Measurements from ENCODE around the gene SPNS2. TPM values are rescaled to one million over a fixed set of nuclear protein-coding genes. Genes with fewer than 3 reads are reported as not detected.

SPNS2 gene
- total RNA-seq, 4 donors from 2014 or later: 10.4 to 17.4 (median 16.4) TPM

- Histone ChIP-seq H3K27ac (no peak overlapping the region), H3K4me3 (no peak overlapping the region), H3K9me3 (no peaks in the 10 kb centered on the region), H3K36me3 (no peaks in the 10 kb centered on the region), H3K27me3 (no peaks in the 10 kb centered on the region), H3K4me1 (no peaks in the 10 kb centered on the region)
- no peak for TF ChIP-seq CTCF (IDR thresholded peaks at IDR 0.05)
- no peak for TF ChIP-seq POLR2A (IDR thresholded peaks at IDR 0.05)
- TF ChIP-seq EP300 (IDR thresholded peaks at IDR 0.05): no peak
- WGBS, 2 donors (ENCODE audit: low coverage in 1 of 2): 83 to 91% methylated on average over 4 to 8 of the region's 9 CpGs
- no peak for ATAC-seq
Measured at GRCh38 chr17:4490109-4490591, 8.5 kb upstream of the SPNS2 start.

DNA sequence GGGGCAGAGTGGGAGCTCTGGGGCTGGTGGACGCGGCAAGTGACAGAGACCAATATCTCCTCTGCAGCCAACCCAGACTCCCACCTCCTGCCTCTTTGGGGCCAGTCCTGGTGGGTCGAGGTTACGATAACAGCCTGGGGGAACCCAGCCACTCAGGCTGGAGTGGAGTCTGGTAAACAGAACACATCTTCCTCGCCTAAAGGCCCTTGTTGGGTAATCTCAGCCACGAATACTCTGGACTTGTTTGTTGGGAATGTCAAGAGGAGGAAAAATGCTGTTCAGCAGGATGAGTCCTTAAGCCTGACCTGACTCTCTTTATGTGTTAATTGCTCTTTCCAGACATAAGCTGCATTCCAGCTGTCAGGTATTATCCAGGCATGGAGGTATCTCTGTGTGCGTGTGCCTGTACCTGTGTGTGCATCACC lies 8.0 kb upstream of the SPNS2 start:
- Histone ChIP-seq H3K27ac (no peak overlapping the region), H3K4me3 (no peak overlapping the region), H3K27me3 (no peaks in the 10 kb centered on the region), H3K36me3 (no peaks in the 10 kb centered on the region), H3K4me1 (no peaks in the 10 kb centered on the region), H3K9me3 (no peaks in the 10 kb centered on the region)
- TF ChIP-seq CTCF (IDR thresholded peaks at IDR 0.05) (no peak), POLR2A (IDR thresholded peaks at IDR 0.05) (no peak), EP300 (IDR thresholded peaks at IDR 0.05) (no peak), POLR2AphosphoS5 (IDR thresholded peaks at IDR 0.05) (no peak)
- WGBS, 2 donors (ENCODE audit: low coverage in 1 of 2): 57 to 75% methylated on average over 2 to 3 of the region's 7 CpGs
- no peak for ATAC-seq

GRCh38 chr17:4492721-4493561 lies 5.7 kb upstream of the SPNS2 start:
- H3K9me3 ChIP-seq: no peaks in the 10 kb centered on the region
- no peak overlapping the region for H3K27ac ChIP-seq
- no peaks in the 10 kb centered on the region for H3K27me3 ChIP-seq
- H3K4me3 ChIP-seq: no peak overlapping the region
- TF ChIP-seq POLR2A (IDR thresholded peaks at IDR 0.05) (no peak), POLR2AphosphoS5 (IDR thresholded peaks at IDR 0.05) (no peak), EP300 (IDR thresholded peaks at IDR 0.05) (no peak), CTCF (IDR thresholded peaks at IDR 0.05) (no peak)
- H3K4me1 ChIP-seq: peaks cover 0 to 8% (median 0%) of the 10 kb centered on the region in 3 donors
- no peak for ATAC-seq
- WGBS, 2 donors (ENCODE audit: low coverage in 1 of 2): 44 to 54% methylated on average over 18 to 19 of the region's 20 CpGs
- H3K36me3 ChIP-seq: no peaks in the 10 kb centered on the region

DNA sequence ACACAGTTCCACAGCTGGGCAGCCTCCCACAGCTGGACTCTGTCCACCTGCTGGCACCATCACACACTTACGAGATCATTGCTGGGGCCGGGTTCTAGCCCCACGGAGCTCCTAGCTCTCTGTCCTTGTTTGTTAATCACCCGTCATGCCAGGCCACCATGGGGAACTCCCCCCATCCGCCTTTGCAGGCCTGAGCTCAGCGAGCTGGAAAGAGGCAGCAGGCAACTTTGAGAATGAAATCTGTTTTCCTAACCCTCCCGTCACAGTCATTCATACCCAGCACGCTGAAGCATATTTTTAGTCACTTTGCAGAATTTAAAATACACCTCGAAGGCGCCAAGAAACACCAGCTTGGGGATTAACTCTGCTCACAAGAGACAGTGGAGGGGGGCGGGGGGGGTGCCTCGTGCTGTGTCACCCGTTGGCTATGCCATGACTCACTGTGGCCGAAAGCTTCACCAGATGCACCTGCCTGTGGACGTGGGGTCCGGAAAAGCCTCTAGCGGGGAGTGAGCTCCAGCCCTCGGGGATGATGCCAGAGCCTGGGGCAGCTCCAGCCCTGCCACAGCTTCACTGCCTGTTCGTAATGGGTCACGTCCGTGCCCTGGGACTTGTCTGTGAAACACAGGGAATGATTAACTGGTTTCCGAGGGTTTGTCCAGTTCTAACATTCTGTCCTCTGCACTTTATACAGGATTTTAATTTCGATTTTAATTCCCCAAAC lies 1.4 kb upstream of the SPNS2 start:
- TF ChIP-seq CTCF (IDR thresholded peaks at IDR 0.05) (no peak), POLR2AphosphoS5 (IDR thresholded peaks at IDR 0.05) (peak; percentile 48)

More for the DNA sequence above, 1.4 kb upstream of the SPNS2 start:
- WGBS, 2 donors (ENCODE audit: low coverage in 1 of 2): 55% methylated on average over 13 of the region's 23 CpGs; no CpG with 5 or more reads in 1 of the 2 donors
- no peak for ATAC-seq
- Histone ChIP-seq H3K27me3 (peaks cover 32% of the 10 kb centered on the region), H3K4me3 (no peak overlapping the region), H3K4me1 (peaks cover 2 to 35% (median 20%) of the 10 kb centered on the region in 3 donors), H3K36me3 (no peaks in the 10 kb centered on the region), H3K9me3 (no peaks in the 10 kb centered on the region), H3K27ac (peak overlapping the region in 3 of 4 donors; percentile 35 to 70 (median 59))
